ENCODE measurements around the gene OR5H1. TPM values are rescaled to one million over a fixed set of nuclear protein-coding genes. Genes with fewer than 3 reads are reported as not detected.

OR5H1 gene
- total RNA-seq, result not detected in 2 replicates

GRCh38 chr3:98130421-98130820 lies at the start of gene OR5H1:
Gene OR5H1, plus strand, starts transcription at chr3:98130721. Its CDS starts 1,977 bp downstream, at chr3:98132698.

GRCh38 chr3:98086873-98087272 lies 43.6 kb upstream of the OR5H1 start, which contains the start of gene OR5AC2:
Gene OR5AC2, plus strand, starts transcription at chr3:98087173. Its CDS starts 0 bp downstream, at chr3:98087173.

GRCh38 chr3:98147179-98147578 lies 16.7 kb downstream of the OR5H1 start, which contains the start of gene OR5H14:
Gene OR5H14, plus strand, starts transcription at chr3:98147479. Its CDS starts 1,907 bp downstream, at chr3:98149386.

GRCh38 chr3:98166396-98166795 lies 35.9 kb downstream of the OR5H1 start, which contains the start of gene OR5H15:
Gene OR5H15, plus strand, starts transcription at chr3:98166696. Its CDS starts 2,004 bp downstream, at chr3:98168700.

Other genes starting within 250 kb of the OR5H1 start
- 29.0 and 44.1 TPM in 2 replicates for gene RIOX2, start 158.3 kb upstream of the OR5H1 start, total RNA-seq
- not detected in 2 replicates for gene GABRR3, start 95.4 kb upstream of the OR5H1 start, total RNA-seq
- not detected in 2 replicates for gene OR5AC2, start 43.5 kb upstream of the OR5H1 start, total RNA-seq
- not detected in 2 replicates for gene OR5H14, start 16.8 kb downstream of the OR5H1 start, total RNA-seq
- not detected in 2 replicates for gene OR5H15, start 36.0 kb downstream of the OR5H1 start, total RNA-seq
- gene OR5H6, start 133.5 kb downstream of the OR5H1 start, total RNA-seq, result not detected in 2 replicates
- gene OR5H2, start 151.8 kb downstream of the OR5H1 start, total RNA-seq, result not detected in 2 replicates
- not detected in 2 replicates for gene OR5K4, start 223.1 kb downstream of the OR5H1 start, total RNA-seq

Data from regular cardiac myocyte (primary cell).